ENCODE measurements around the gene PTPRN2.

Gene PTPRN2

GRCh38 chr7:157754416-157754790 lies 833.2 kb downstream of the PTPRN2 start:
- no peak for TF ChIP-seq CTCF (IDR thresholded peaks at IDR 0.05; ENCODE audit: borderline replicate concordance, insufficient read depth, low read depth, low read length)
- H3K4me3 ChIP-seq (ENCODE audit: low read depth, low read length) = no peak overlapping the region

DNA sequence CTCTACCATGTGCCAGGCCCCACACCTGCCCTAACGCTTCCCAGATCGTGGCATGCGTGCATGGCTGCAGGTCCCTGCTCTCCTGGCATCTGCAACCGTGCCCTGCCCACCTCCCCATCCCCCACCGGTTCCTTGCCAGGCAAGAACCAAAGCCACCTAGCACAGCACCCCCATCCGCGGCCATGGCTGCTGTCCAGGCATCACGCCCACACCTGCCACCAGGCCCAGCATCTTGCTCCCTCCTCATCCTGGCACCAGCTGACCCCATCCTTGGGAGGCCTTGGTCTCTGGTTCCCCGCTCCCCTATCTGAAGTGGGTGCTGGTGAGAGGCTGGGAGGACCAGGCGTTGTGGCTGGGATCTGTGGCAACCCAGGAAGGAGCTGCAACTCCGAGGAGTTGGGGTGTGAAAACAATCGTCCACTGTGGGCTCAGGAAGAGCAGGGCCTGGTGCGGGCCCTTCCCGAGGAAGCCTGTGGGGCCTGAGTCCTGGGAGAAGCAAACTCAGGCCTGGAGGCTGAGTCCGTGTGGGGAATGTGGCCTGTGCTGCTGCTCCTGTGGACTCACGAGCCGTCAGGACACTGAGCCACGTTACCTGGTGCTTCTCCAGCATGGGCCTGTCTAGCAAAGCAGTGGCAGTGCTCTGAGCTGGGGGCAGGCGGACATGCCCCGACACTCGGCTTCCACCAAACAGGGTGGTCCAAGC lies 833.8 kb downstream of the PTPRN2 start:
- no peak for TF ChIP-seq CTCF (IDR thresholded peaks at IDR 0.05; ENCODE audit: borderline replicate concordance, insufficient read depth, low read depth, low read length)
- H3K4me3 ChIP-seq (ENCODE audit: low read depth, low read length) = no peak overlapping the region

- no peak for TF ChIP-seq CTCF (IDR thresholded peaks at IDR 0.05; ENCODE audit: borderline replicate concordance, insufficient read depth, low read depth, low read length)
- H3K4me3 ChIP-seq (ENCODE audit: low read depth, low read length) = no peak overlapping the region
These were observed 834.8 kb downstream of the PTPRN2 start for GRCh38 chr7:157752832-157753291.

DNA sequence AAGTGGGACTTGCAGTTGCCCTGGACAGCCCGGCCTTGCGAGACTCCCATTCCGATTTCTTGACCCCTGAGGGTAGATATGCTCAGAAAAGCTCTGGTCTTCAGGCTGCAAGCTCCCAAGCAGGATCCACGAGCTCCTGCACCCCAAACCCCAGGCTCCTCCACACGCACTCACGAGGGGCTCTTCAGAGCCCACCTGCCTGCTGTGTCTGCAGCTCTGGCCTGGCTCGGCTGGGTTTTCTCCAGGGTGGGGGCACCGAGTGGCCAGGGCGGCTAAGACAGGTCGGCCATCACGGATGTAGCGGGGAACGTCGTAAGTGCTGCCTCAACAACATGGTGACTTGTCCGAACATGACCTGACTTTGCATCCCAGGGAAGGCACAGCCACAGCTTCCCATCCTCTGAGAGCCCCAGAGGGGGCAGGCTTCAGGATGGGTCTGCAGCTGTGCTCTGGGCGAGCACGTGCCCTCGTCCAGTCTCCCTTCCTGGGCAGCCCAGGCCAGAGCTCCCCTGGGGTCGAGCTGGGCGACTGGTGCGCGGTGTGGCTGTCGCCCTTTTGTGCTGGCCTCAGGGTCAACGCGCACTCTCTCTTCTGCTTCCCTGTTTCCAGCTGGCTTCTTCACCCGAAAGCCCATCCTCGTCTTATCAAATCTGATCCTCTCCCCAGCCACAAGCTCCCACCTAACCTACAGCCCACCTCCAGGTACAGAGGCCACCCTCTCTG lies 835.5 kb downstream of the PTPRN2 start:
- H3K4me3 ChIP-seq (ENCODE audit: low read depth, low read length) = no peak overlapping the region
- no peak for TF ChIP-seq CTCF (IDR thresholded peaks at IDR 0.05; ENCODE audit: borderline replicate concordance, insufficient read depth, low read depth, low read length)

DNA sequence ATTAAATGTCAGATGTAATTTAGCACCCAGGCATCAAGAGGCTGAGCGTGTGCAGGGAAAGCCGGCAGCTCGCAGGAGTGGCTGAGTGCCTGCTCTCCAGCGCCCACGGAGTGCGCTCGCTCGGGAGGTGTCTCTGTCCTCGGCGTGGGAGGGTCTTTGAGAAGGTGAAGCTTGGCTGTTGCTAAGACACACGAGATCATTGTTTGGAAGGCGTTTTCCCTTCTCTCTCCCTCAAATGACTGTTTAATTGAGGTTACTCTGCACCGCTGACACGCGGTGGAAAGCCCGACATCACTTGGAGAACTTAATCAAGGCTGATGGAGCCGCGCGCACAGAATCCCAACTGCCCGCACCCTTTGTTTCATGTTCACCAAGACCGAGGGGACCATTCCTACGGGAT lies 836.2 kb downstream of the PTPRN2 start:
- TF ChIP-seq CTCF (IDR thresholded peaks at IDR 0.05; ENCODE audit: borderline replicate concordance, insufficient read depth, low read depth, low read length) = no peak
- no peak overlapping the region for H3K4me3 ChIP-seq (ENCODE audit: low read depth, low read length)

DNA sequence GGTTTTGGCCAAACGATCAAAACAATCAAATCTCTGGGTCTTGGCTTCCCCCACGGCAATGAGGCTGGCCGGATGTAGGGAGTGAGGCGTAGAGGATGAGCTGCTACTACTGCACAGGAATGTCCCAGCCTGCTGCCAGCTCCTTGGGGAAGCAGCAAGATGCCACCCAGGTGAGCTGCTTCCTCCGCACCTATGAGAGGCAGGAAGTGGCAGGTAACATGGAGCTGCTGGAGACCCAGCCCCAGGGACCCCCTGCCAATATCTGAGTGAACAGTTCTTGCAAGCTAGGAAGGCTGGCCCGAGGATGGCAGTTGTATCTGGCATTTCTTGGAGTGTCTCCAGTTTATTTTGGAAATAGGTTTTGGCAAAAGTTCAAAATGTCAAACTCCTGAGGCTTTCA lies 837.3 kb downstream of the PTPRN2 start:
- TF ChIP-seq CTCF (IDR thresholded peaks at IDR 0.05; ENCODE audit: borderline replicate concordance, insufficient read depth, low read depth, low read length) = no peak
- H3K4me3 ChIP-seq (ENCODE audit: low read depth, low read length) = no peak overlapping the region
